Transverse colon (tissue), 4 donors: ENCODE results near the gene PI4K2A.

Experiments used
- CTCF ChIP-seq, 5 experiments: fragments of 200-600 bp in 3 of 5; fragments of 450-650 bp in 2 of 5; sonication (generic) in 3 of 5; IDR thresholded peaks; 1 replicate in 2 of 5; 2 replicates in 3 of 5; pipeline ENCODE4 v1.5.1; 2016 to 2017; ENCODE audit warnings: antibody characterized with exemption in 5 of 5, inconsistent platforms in 3 of 5, mild to moderate bottlenecking in 2 of 5, moderate library complexity in 1 of 5
- POLR2AphosphoS5 ChIP-seq, 3 donors: sonication (generic); formaldehyde crosslinking; IDR thresholded peaks; one replicate each; pipeline ENCODE4 v1.6.1; 2016; ENCODE audit warnings: antibody characterized with exemption in 3 of 3

- TF ChIP-seq POLR2AphosphoS5 (IDR thresholded peaks at IDR 0.05) (no peak), CTCF (IDR thresholded peaks at IDR 0.05) (no peak)
Observed at GRCh38 chr10:97631098-97631497, 9.4 kb upstream of the PI4K2A start.
